Measurements from ENCODE around the gene NCKIPSD.

DNA sequence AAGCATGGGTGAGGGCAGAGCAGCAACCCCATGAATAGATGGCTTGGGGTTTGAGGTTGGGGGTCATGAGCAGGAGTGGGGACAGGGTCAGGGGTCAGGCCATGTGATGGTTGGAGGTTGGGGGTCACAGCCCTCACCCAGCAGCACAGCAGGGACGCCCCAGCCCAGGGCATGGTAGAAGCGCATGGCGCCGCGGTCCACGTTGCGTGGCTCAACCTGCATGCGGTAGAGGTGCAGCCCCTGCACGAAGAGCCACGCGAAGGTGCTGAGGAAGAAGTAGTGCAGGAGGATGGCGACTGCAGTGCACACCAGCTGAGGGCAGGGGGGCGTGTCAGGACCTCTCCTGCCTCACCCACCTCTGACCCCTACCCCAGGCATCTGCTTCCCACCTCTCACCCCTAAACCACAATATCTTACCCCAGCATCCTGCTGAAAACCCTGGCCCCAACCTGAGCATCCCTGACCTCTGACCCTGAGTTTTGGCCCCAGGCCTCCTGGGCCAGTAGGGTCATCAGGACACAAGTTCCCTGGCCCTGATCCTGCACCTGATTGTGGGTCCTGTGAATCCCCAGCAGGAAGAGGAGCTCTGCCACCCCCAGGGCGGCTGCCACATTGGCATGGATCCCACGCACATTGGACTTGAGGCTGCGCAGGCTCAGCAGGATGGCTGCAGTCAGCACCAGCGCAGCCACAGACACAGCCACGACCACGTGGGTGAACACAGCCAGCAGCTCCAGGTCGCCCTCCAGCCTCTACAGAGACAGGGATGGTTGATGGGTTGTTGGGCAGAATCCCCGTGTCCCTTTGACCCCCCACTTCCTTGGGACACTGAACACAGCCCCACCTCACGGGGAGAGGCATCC lies 40.6 kb downstream of the NCKIPSD start:
- TF ChIP-seq, protein P1, sequence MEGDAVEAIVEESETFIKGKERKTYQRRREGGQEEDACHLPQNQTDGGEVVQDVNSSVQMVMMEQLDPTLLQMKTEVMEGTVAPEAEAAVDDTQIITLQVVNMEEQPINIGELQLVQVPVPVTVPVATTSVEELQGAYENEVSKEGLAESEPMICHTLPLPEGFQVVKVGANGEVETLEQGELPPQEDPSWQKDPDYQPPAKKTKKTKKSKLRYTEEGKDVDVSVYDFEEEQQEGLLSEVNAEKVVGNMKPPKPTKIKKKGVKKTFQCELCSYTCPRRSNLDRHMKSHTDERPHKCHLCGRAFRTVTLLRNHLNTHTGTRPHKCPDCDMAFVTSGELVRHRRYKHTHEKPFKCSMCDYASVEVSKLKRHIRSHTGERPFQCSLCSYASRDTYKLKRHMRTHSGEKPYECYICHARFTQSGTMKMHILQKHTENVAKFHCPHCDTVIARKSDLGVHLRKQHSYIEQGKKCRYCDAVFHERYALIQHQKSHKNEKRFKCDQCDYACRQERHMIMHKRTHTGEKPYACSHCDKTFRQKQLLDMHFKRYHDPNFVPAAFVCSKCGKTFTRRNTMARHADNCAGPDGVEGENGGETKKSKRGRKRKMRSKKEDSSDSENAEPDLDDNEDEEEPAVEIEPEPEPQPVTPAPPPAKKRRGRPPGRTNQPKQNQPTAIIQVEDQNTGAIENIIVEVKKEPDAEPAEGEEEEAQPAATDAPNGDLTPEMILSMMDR (IDR thresholded peaks at IDR 0.05 in 4 of 5, conservative IDR thresholded peaks at IDR 0.05 in 1 of 5) = no peak
- TF ChIP-seq POLR2A (IDR thresholded peaks at IDR 0.05) = no peak
